Activated T-helper 1 cell treated with anti-CD3 and anti-CD28 coated beads, Interleukin-12 subunit alpha, Interleukin-12 subunit beta, Interleukin-2, Interleukin-4 antibody, amounts not matched to agents 30 ng/mL and 10 ng/mL and 1 ng/mL, durations not matched to agents 14 hours and 24 hours and 36 hours (primary cell): ENCODE results near the gene MAP2K6. TPM values are rescaled to one million over a fixed set of nuclear protein-coding genes. Genes with fewer than 3 reads are reported as not detected.
A peak's percentile ranks its signal among the peaks of the same experiment; 100 is the strongest.

Source experiments
- DNase-seq: peaks from one replicate; pipeline ENCODE4 v3.0.0; 2021; ENCODE audit warnings: low spot score
- H3K27ac Mint-ChIP-seq: one replicate; pipeline ENCODE4 v1.8.0; 2021; ENCODE audit warnings: mild to moderate bottlenecking, mixed read lengths
- H3K27me3 Mint-ChIP-seq: one replicate; pipeline ENCODE4 v1.8.0; 2022; ENCODE audit warnings: mild to moderate bottlenecking, moderate library complexity, mixed read lengths; ENCODE audit not compliant: insufficient read depth
- H3K36me3 Mint-ChIP-seq: one replicate; pipeline ENCODE4 v1.8.0; 2021; ENCODE audit warnings: low read depth, mixed read lengths
- H3K4me1 Mint-ChIP-seq: one replicate; pipeline ENCODE4 v1.8.0; 2021; ENCODE audit warnings: low read depth, mixed read lengths
- H3K4me3 Mint-ChIP-seq: one replicate; pipeline ENCODE4 v1.8.0; 2021; ENCODE audit warnings: mild to moderate bottlenecking, moderate library complexity, mixed read lengths
- H3K9me3 Mint-ChIP-seq: one replicate; pipeline ENCODE4 v1.8.0; 2021; ENCODE audit warnings: mixed read lengths
- intact Hi-C: fragments of 100-400 bp; cut with micrococcal nuclease; formaldehyde crosslinking; loops from one replicate; pipeline ENCODE4 v1.15.1; 2024
- total RNA-seq: library from RNA; stranded (reverse); gene quantifications from 2 replicates; pipeline ENCODE4 v1.2.3, GENCODE V29; 2022

MAP2K6 gene
- total RNA-seq, result 0.88 and 1.7 TPM in 2 replicates

DNA sequence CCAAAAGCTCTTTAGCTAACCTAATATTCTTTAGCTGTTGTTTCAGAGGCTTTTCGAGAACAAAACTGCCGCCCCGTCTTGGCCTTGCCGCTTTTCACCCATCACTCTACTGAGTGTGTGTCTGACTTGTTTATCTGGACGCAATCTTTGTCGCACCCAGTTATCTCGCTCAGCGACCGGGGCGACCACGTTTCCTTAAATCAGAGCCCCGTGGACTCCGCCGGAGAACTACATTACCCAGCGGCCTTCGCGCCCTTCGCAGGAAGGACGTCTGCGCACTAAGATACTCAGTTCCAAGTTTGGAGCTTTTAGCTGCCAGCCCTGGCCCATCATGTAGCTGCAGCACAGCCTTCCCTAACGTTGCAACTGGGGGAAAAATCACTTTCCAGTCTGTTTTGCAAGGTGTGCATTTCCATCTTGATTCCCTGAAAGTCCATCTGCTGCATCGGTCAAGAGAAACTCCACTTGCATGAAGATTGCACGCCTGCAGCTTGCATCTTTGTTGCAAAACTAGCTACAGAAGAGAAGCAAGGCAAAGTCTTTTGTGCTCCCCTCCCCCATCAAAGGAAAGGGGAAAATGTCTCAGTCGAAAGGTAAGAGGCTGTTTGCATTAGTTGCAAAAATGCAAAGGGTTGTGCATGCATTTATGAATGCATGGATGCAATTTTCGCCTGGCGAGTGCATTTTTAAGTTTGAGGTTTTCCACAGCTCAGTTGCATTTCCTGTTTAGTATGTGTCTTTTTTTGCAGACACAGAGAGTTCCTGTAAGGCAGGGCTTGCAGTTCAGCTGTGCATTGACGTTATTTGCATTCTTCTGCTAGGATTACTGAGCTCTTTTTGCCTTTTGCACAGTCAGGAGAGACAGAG, at the start of gene MAP2K6:
Gene MAP2K6 (plus strand): TSS at position 290 of the 867 bp plus-strand sequence. CDS start 288 bp downstream, at position 578.
- Mint-ChIP-seq H3K4me3 (no peak within 1 kb of the TSS), H3K27me3 (no peaks in the 10 kb centered on the region), H3K27ac (no peak within 1 kb of the TSS), H3K9me3 (no peaks in the 10 kb centered on the region), H3K36me3 (no peaks in the 10 kb centered on the region), H3K4me1 (peaks cover 10% of the 10 kb centered on the region)
- DNase-seq, result peak; percentile 67
- intact Hi-C loops, result loop anchor here (1.0 to 10.0 kb wide), 3 partner anchors 9 to 110 kb away; partner anchors contain the start of gene ABCA5

- no peak for DNase-seq
- Mint-ChIP-seq H3K27ac (no peak overlapping the region), H3K9me3 (no peaks in the 10 kb centered on the region), H3K36me3 (no peaks in the 10 kb centered on the region), H3K27me3 (peaks cover 5% of the 10 kb centered on the region), H3K4me1 (peaks cover 8% of the 10 kb centered on the region), H3K4me3 (no peak overlapping the region)
- intact Hi-C loops, result no loop called here
Measured at GRCh38 chr17:69367298-69367697, 47.2 kb upstream of the MAP2K6 start.

GRCh38 chr17:69373069-69373468, 41.4 kb upstream of the MAP2K6 start:
- intact Hi-C loops, result no loop called here
- H3K27me3 Mint-ChIP-seq, result peaks cover 5% of the 10 kb centered on the region

GRCh38 chr17:69375229-69375628, 39.3 kb upstream of the MAP2K6 start:
- DNase-seq, result no peak
- Mint-ChIP-seq H3K4me1 (no peaks in the 10 kb centered on the region), H3K27ac (no peak overlapping the region), H3K4me3 (no peak overlapping the region), H3K9me3 (no peaks in the 10 kb centered on the region), H3K27me3 (peaks cover 5% of the 10 kb centered on the region), H3K36me3 (no peaks in the 10 kb centered on the region)
- intact Hi-C loops, result no loop called here

More at GRCh38 chr17:69373069-69373468, 41.4 kb upstream of the MAP2K6 start:
- DNase-seq, result no peak
- Mint-ChIP-seq H3K36me3 (no peaks in the 10 kb centered on the region), H3K27ac (no peak overlapping the region), H3K9me3 (no peaks in the 10 kb centered on the region), H3K4me3 (no peak overlapping the region), H3K4me1 (no peaks in the 10 kb centered on the region)

- H3K27ac Mint-ChIP-seq, result no peak overlapping the region
- intact Hi-C loops, result no loop called here
Measured at GRCh38 chr17:69388822-69389442, 25.6 kb upstream of the MAP2K6 start.

DNA sequence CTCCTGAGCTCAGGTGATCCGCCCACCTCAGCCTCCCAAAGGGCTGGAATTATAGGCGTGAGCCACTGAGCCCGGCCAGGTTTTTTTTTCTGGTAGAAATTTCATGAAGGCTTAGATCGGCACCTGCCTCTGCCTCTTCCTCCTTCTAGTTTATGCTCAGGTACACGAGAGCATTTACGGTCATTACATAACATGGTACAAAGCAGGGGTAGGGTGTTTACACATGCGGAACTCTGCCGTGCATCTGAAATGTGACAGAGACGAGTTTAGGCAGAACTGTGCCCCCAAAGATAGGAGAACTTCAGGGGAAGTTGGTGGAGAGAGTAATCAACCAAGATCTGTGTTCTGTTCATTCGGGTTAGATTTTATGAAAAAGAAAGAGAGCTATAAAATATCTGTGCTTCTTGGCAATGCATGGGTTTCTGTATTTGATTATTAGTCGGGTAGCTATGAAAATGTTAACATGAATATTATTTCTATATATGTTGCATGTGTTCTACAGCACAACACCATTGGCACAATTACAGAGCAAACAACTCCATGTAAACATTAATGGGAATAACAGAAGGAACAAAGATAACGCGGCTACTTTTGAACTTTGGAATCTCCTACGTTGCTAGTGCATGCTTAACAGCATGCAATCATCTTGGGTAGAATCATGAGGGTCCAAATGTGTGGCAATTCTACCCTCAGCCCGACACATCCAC, 23.5 kb upstream of the MAP2K6 start:
- H3K36me3 Mint-ChIP-seq, result no peaks in the 10 kb centered on the region
- H3K9me3 Mint-ChIP-seq, result no peaks in the 10 kb centered on the region
- no peak for DNase-seq
- intact Hi-C loops, result no loop called here
- H3K4me3 Mint-ChIP-seq, result no peak overlapping the region
- peaks cover 3% of the 10 kb centered on the region for H3K27me3 Mint-ChIP-seq
- no peaks in the 10 kb centered on the region for H3K4me1 Mint-ChIP-seq
- H3K27ac Mint-ChIP-seq, result no peak overlapping the region

More at GRCh38 chr17:69388822-69389442, 25.6 kb upstream of the MAP2K6 start:
- H3K9me3 Mint-ChIP-seq, result no peaks in the 10 kb centered on the region
- H3K36me3 Mint-ChIP-seq, result no peaks in the 10 kb centered on the region
- DNase-seq, result no peak
- H3K4me3 Mint-ChIP-seq, result no peak overlapping the region
- peaks cover 3% of the 10 kb centered on the region for H3K27me3 Mint-ChIP-seq
- no peaks in the 10 kb centered on the region for H3K4me1 Mint-ChIP-seq

- Mint-ChIP-seq H3K27ac (no peak overlapping the region), H3K27me3 (peaks cover 9% of the 10 kb centered on the region), H3K4me3 (no peak overlapping the region), H3K4me1 (peaks cover 10% of the 10 kb centered on the region), H3K36me3 (no peaks in the 10 kb centered on the region), H3K9me3 (no peaks in the 10 kb centered on the region)
- intact Hi-C loops, result no loop called here
- no peak for DNase-seq
Measured at GRCh38 chr17:69401251-69401650, 13.2 kb upstream of the MAP2K6 start.

DNA sequence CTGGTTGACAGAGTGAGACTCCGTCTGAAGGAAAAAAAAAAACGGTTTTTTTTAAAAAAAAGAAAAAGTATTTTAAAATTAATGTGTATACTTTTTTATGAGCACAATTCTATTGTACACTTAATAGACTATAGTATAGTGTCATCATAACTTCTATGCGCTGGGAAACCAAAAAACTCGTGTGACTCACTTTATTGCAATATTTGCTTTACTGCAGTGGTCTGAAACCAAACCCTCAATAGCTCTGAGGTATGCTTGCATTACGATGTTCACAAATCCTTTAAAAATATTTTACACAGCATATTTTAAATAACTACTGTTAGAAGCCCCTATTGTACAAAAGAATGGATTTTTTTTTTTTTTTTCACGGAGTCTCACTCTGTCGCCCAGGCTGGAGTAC, 12.4 kb upstream of the MAP2K6 start:
- no peak overlapping the region for H3K27ac Mint-ChIP-seq
- peaks cover 9% of the 10 kb centered on the region for H3K27me3 Mint-ChIP-seq
- no peaks in the 10 kb centered on the region for H3K9me3 Mint-ChIP-seq
- H3K4me1 Mint-ChIP-seq, result peaks cover 10% of the 10 kb centered on the region
- H3K4me3 Mint-ChIP-seq, result no peak overlapping the region
- no peaks in the 10 kb centered on the region for H3K36me3 Mint-ChIP-seq
- DNase-seq, result no peak
- intact Hi-C loops, result no loop called here

- H3K36me3 Mint-ChIP-seq, result no peaks in the 10 kb centered on the region
- no peaks in the 10 kb centered on the region for H3K9me3 Mint-ChIP-seq
- H3K4me1 Mint-ChIP-seq, result peaks cover 10% of the 10 kb centered on the region
- no peak overlapping the region for H3K27ac Mint-ChIP-seq
- DNase-seq, result no peak
- H3K27me3 Mint-ChIP-seq, result peaks cover 9% of the 10 kb centered on the region
- intact Hi-C loops, result no loop called here
- H3K4me3 Mint-ChIP-seq, result no peak overlapping the region
Measured at GRCh38 chr17:69404399-69404798, 10.1 kb upstream of the MAP2K6 start.

DNA sequence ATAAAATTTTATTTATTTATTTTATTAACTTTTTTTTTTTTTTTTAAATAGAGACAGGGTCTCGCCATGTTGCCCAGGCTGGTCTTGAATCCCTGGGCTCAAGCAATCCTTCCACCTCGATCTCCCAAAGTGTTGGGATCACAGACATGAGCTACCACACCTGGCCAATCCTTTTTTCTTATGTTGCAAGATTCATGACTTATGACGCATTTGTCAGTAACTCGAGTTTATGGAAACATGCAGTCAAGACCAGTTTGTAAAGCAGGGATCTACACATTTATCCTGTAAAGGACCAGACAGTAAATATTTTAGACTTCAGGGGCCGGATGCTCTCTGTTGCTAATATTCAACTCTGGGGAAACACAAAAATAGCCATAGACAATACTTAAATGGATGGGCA, 9.4 kb upstream of the MAP2K6 start:
- Mint-ChIP-seq H3K27me3 (peaks cover 7% of the 10 kb centered on the region), H3K4me3 (no peak overlapping the region), H3K27ac (no peak overlapping the region), H3K4me1 (peaks cover 10% of the 10 kb centered on the region), H3K36me3 (no peaks in the 10 kb centered on the region), H3K9me3 (no peaks in the 10 kb centered on the region)
- DNase-seq, result no peak
- intact Hi-C loops, result no loop called here

DNA sequence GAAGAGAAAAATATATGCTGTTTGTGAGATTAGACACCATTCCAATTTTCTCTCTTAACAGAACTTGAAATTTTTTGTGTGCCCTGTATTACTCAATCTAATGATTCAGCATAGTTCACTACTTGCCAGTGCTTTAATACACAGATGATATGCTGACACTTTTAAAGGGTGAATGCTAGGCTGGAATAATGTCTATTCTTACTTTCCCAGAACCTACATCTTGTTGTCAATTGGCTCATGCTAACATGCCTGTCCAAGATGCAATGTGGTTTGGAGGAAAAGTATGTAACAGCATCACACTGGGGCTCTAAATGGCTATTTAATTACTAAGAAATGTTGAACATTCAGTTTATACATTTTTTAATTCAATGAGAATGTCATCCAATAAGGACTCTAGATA, 7.6 kb upstream of the MAP2K6 start:
- no peak overlapping the region for H3K27ac Mint-ChIP-seq
- intact Hi-C loops, result no loop called here
- H3K4me1 Mint-ChIP-seq, result no peaks in the 10 kb centered on the region
- H3K4me3 Mint-ChIP-seq, result no peak overlapping the region
- no peaks in the 10 kb centered on the region for H3K36me3 Mint-ChIP-seq
- peaks cover 4% of the 10 kb centered on the region for H3K27me3 Mint-ChIP-seq
- H3K9me3 Mint-ChIP-seq, result no peaks in the 10 kb centered on the region
- DNase-seq, result no peak

DNA sequence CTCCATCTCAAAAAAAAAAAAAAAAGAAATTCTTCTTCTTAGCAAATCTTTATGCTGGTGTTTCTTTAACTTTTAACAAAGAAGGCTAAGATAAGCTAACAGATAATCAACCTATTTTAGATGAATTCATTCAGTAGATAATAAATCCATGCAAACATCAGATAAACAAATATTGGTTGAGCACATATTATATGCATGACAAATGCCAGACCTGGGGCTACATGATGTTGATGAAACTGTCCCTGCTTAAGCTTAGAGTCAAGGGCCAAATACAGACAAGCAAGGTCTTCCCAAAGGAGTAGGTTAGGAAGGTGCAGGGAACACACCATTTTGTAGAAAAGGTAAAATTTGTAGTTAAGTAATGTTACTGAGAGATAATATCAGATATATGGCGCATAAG, 6.7 kb upstream of the MAP2K6 start:
- DNase-seq, result no peak
- Mint-ChIP-seq H3K4me1 (no peaks in the 10 kb centered on the region), H3K27me3 (peaks cover 2% of the 10 kb centered on the region), H3K4me3 (no peak overlapping the region), H3K9me3 (no peaks in the 10 kb centered on the region), H3K36me3 (no peaks in the 10 kb centered on the region), H3K27ac (no peak overlapping the region)
- intact Hi-C loops, result no loop called here

- no peak for DNase-seq
- Mint-ChIP-seq H3K9me3 (no peaks in the 10 kb centered on the region), H3K36me3 (no peaks in the 10 kb centered on the region), H3K4me3 (no peak overlapping the region), H3K4me1 (no peaks in the 10 kb centered on the region), H3K27me3 (no peaks in the 10 kb centered on the region), H3K27ac (no peak overlapping the region)
- intact Hi-C loops, result loop anchor here (10.0 kb wide), 1 partner anchor 114 kb away; no protein-coding TSS in a partner anchor
Measured at GRCh38 chr17:69410671-69411070, 3.8 kb upstream of the MAP2K6 start.
